Rectal smooth muscle tissue (tissue), 1 donor: ENCODE measurements around the gene RRP9.
"Not testable (repeated sequence)": the region's sequence is repeated elsewhere in the genome, so short reads cannot be mapped to it uniquely, and the experiment has no call there.

Source experiments
- H3K27ac ChIP-seq: one replicate; pipeline ENCODE4 v1.7.0; 2013; ENCODE audit warnings: low read depth, low read length, inconsistent platforms
- H3K27me3 ChIP-seq: one replicate; pipeline ENCODE4 v1.7.0; 2013; ENCODE audit warnings: low read length; ENCODE audit not compliant: control insufficient read depth, insufficient read depth
- H3K36me3 ChIP-seq: one replicate; pipeline ENCODE4 v1.7.0; 2013; ENCODE audit warnings: low read length; ENCODE audit not compliant: control insufficient read depth, insufficient read depth
- H3K4me1 ChIP-seq: one replicate; pipeline ENCODE4 v1.7.0; 2013; ENCODE audit warnings: low read length; ENCODE audit not compliant: control insufficient read depth, insufficient read depth
- H3K4me3 ChIP-seq: one replicate; pipeline ENCODE4 v1.7.0; 2013; ENCODE audit warnings: low read length
- H3K9ac ChIP-seq: one replicate; pipeline ENCODE4 v1.7.0; 2013; ENCODE audit warnings: low read length

The RRP9 gene

DNA sequence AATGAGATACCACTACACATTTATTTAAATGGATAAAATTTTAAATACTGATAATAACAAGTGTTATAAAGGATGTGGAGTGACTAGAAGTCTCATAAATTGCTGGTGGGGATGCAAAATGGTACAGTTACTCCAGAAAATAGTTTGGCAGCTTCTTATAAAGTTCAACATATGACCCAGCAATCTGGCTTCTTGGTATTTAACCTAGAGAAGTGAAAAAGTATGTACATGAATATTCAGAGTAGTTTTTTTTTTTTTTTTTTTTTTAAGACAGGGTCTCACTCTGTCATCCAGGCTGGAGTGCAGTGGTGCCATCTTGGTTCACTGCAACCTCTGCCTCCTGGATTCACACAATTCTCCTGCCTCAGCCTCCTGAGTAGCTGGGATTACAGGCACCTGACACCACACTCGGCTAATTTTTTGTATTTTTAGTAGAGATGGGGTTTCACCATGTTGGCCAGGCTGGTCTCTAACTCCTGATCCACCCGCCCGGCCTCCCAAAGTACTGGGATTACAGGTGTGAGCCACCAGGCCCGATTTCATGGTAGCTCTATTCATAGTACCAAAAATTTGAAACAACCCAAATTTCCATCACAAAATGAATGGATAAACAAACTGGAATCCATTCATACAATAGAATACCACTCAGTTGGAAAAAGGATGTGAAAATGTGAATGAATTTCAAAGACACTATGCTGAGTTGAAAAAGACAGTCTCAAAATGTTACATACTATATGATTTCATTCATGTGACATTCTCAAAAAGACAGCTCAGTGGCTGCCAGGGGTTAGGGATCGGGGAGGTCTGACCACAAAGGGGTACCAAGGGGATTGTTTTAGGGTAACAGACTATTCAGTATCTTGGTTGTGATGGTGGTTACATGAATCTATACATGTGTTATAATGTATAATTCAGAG lies 14.4 kb downstream of the RRP9 start:
- Histone ChIP-seq H3K27me3 (no peaks in the 10 kb centered on the region), H3K9ac (no peak overlapping the region), H3K4me3 (no peak overlapping the region), H3K4me1 (no peaks in the 10 kb centered on the region), H3K36me3 (no peaks in the 10 kb centered on the region), H3K27ac (no peak overlapping the region)

DNA sequence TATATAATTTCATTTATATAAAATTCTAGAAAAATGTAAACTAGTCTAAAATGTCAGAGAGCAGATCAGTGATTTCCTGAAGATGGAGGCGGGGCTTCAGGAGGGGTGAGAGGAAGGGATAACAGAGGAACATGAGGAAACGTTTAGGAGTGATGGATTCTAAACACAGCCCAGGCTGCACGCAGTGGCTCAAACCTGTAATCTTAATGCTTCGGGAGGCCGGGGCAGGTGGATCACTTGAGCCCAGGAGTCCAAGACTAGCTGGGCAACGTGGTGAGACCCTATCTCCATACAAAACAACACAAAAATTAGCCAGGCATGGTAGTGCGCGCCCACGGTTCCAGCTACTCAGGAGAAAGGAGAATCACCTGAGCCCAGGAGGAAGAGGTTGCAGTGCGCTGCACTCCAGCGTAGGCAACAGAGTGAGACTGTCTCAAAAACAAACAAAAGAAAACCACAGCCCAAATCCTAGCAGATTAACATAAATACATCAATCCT lies 20.6 kb downstream of the RRP9 start:
- Histone ChIP-seq H3K4me1 (no peaks in the 10 kb centered on the region), H3K4me3 (no peak overlapping the region), H3K36me3 (no peaks in the 10 kb centered on the region), H3K9ac (no peak overlapping the region), H3K27ac (no peak overlapping the region), H3K27me3 (no peaks in the 10 kb centered on the region)

DNA sequence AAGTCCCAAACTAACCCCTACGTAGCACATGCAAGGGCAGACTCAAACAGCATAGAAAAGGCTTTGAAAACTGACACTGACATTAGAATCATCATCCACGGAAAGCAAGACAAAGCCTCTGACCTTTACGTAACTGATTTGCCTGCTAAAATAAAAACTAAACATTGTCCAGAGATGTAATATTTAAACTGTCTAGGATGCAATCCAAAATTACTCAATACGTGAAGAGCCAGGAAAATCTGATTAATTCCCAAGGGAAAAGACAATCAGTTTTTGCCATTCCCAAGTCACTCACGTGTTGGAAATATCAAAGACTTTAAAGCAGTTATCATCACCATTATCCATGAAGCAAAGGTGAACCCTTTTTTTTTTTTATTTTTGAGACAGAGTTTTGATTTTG lies 25.3 kb downstream of the RRP9 start:
- Histone ChIP-seq H3K27ac (no peak overlapping the region), H3K4me1 (no peaks in the 10 kb centered on the region), H3K36me3 (no peaks in the 10 kb centered on the region), H3K4me3 (no peak overlapping the region), H3K27me3 (no peaks in the 10 kb centered on the region), H3K9ac (no peak overlapping the region)

DNA sequence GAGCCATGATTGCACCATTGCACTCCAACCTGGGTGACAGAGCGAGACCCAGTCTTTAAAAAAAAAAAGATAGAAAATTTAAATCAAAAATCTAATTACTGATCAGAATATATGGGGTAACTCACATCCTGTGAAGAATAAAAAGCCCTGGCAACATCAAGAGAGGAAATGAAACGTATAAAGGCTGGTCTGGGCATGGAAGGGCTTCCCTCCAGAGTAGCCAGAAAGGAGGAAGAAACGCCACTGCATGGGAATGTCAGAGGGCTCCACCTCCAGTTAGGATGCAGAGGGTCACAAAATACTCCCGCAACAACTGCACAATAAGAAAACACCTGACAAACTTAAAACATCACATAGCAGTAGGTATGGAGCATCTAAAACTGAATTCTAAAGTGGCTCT lies 33.7 kb downstream of the RRP9 start:
- no peak overlapping the region for H3K4me3 ChIP-seq
- H3K4me1 ChIP-seq = no peaks in the 10 kb centered on the region
- H3K36me3 ChIP-seq = no peaks in the 10 kb centered on the region
- H3K27ac ChIP-seq = no peak overlapping the region
- H3K9ac ChIP-seq = no peak overlapping the region
- H3K27me3 ChIP-seq = no peaks in the 10 kb centered on the region

DNA sequence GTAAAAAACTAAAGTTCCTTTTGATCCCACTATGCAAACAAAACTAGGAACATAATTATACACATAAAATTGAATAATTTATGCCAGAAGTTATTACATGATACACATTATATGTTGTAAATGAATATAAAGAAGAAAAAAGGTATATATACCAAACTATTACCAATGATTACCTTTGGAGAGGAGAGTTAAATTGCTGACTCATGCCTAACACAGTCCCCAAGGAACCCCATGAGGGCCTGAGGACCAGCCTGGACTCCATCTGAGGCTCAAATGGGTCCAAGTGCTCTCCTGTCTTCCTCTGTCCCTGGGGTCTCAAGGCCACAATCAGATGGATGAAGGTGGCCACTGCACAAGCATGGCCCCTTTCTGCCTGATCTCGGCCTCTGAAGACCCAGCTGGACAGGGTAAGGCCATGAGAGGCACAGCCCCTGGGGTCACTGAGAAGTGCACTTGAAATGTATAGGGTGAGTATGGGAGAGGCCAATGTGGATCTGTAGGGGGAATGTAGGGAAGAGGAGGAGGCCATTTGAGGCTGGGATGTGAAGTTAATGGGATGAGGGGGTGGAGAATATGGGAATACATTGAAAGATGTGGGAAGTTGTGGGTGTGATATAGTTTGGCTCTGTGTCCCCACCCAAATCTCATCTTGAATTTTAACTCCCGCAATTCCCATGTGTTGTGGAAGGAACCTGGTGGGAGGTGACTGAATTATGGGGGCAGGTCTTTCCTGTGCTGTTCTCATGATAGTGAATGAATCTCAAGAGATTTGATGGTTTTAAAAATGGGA lies 37.5 kb downstream of the RRP9 start:
- Histone ChIP-seq H3K9ac (no peak overlapping the region), H3K27ac (no peak overlapping the region), H3K27me3 (no peaks in the 10 kb centered on the region), H3K4me3 (no peak overlapping the region), H3K4me1 (no peaks in the 10 kb centered on the region), H3K36me3 (no peaks in the 10 kb centered on the region)

DNA sequence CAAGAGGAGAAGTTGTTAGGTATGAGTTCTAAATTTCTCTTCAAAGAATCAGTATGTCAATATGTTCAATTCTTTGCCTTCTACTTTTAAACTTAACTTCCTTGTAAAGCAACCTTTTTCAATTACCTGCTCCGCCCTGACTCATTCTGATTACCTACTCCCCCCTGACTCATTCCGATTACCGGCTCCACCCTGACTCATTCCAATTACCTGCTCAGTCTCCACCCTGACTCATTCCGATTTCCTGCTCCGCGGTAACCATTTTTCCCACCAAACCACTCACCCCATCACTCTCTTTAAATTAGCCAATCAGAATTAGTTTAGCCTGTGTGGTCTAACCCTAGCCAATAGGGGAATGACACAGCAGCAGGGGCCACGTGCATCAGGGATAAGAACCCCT lies 39.3 kb downstream of the RRP9 start:
- H3K4me3 ChIP-seq, H3K27me3 ChIP-seq, H3K9ac ChIP-seq, H3K27ac ChIP-seq, H3K4me1 ChIP-seq, H3K36me3 ChIP-seq: not testable (repeated sequence)

DNA sequence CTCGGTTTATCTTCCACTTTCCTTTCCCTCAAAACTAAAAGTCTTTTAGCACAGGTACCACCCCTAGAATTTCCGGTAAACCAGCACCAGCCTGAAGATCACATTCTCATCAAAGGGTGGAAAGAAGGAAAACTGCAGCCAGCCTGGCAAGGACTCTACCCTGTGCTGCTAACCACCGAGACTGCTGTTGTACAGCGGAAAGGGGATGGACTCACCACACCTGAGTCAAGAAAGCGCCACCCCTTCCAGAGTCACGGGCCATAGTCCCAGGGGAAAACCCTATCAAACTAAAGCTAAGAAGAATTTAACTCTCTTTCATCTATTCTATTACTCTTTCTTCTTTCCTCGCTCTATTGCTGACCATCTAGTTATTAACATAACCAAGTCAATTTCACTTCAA lies 41.7 kb downstream of the RRP9 start:
- H3K36me3 ChIP-seq, H3K4me3 ChIP-seq, H3K27me3 ChIP-seq, H3K9ac ChIP-seq, H3K4me1 ChIP-seq, H3K27ac ChIP-seq: not testable (repeated sequence)

DNA sequence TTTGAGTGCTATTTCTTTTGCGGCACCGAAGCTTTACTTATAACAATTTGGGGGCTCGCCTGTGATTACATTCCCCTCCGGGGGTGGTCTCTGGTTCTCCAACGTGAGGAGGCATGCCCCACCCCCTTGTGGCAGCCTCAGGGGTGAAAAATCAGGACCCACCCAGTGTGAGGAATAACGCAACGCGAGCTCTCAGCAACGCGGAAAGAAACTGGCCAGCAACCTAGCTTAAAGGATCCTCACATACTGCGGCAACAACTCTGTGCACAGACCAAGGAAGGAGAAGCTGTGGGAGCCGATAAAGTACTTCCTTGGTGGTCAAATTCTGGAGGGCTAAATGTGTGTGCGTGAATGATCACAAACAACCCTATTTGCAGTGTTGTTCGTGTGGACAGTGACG lies 44.3 kb downstream of the RRP9 start:
- Histone ChIP-seq H3K9ac (no peak overlapping the region), H3K4me3 (no peak overlapping the region), H3K27ac (no peak overlapping the region), H3K27me3 (no peaks in the 10 kb centered on the region), H3K36me3 (no peaks in the 10 kb centered on the region), H3K4me1 (no peaks in the 10 kb centered on the region)

DNA sequence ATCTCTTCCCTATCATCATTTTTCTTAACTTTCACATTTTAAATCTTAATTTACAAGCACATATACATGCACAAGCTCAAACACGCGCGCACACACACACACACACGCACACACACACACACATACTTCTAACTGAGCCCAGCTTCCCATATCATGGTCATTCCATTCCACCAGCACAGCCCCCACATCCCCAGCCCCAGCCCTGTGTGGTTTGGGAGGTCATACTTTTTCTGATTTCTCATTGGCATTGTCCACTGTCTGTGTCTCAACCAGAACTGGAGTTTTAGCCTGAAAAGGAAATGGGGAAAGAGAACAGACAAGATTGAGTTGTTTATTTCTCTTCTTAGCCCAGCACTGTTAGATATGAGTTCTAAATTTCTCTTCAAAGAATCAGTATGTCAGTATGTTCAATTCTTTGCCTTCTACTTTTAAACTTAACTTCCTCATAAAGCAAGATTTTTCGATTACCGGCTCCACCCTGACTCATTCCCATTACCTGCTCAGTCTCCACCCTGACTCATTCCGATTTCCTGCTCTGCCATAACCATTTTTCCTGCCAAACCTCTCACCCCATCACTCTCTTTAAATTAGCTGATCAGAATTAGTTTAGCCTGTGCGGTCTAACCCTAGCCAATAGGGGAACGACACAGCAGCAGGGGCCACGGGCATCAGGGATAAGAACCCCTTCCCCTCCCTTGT lies 44.9 kb downstream of the RRP9 start:
- no peak overlapping the region for H3K9ac ChIP-seq
- no peaks in the 10 kb centered on the region for H3K27me3 ChIP-seq
- H3K27ac ChIP-seq = no peak overlapping the region
- no peak overlapping the region for H3K4me3 ChIP-seq
- no peaks in the 10 kb centered on the region for H3K4me1 ChIP-seq
- no peaks in the 10 kb centered on the region for H3K36me3 ChIP-seq

DNA sequence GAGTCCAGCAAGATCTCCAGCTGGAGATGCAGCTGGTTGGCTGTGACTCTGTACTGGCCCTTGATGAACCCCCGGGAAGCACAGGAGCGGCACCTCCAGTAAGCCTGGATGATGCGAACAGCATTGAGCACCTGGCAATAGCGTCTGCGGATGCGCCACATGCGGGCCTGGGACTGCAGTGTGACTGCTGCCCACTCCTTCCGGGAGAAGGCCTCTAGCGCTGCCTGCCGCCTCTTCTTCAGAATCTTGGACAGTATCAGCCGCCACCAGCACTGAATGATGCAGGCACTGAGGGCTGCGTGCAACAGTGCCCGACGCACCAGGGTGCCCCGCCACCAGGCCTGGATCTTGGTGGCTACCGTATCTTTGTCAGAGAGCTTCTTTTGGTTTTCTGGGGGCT lies 46.8 kb downstream of the RRP9 start:
- Histone ChIP-seq H3K27me3 (no peaks in the 10 kb centered on the region), H3K36me3 (no peaks in the 10 kb centered on the region), H3K9ac (no peak overlapping the region), H3K27ac (no peak overlapping the region), H3K4me1 (no peaks in the 10 kb centered on the region), H3K4me3 (no peak overlapping the region)

DNA sequence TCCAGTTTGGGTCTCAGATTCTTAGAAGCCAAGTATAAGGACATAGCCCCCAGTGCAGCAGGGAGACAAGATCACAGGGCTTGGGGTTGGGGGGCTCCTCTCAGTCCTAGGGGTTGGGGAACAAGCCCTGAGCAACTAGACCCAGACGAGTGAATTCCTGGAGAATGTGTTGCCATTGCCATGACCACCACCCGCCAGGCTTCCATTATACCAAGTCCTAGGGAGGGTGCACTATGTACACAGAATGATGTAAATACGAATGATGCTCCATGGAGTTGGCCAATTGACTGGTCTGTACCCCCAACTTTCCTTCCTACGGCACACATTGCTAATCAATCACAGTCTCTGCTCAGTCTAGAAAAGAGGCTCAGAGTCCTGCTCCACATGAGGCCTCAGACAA lies 47.3 kb downstream of the RRP9 start:
- Histone ChIP-seq H3K27ac (no peak overlapping the region), H3K4me1 (no peaks in the 10 kb centered on the region), H3K9ac (no peak overlapping the region), H3K27me3 (no peaks in the 10 kb centered on the region), H3K4me3 (no peak overlapping the region), H3K36me3 (no peaks in the 10 kb centered on the region)

DNA sequence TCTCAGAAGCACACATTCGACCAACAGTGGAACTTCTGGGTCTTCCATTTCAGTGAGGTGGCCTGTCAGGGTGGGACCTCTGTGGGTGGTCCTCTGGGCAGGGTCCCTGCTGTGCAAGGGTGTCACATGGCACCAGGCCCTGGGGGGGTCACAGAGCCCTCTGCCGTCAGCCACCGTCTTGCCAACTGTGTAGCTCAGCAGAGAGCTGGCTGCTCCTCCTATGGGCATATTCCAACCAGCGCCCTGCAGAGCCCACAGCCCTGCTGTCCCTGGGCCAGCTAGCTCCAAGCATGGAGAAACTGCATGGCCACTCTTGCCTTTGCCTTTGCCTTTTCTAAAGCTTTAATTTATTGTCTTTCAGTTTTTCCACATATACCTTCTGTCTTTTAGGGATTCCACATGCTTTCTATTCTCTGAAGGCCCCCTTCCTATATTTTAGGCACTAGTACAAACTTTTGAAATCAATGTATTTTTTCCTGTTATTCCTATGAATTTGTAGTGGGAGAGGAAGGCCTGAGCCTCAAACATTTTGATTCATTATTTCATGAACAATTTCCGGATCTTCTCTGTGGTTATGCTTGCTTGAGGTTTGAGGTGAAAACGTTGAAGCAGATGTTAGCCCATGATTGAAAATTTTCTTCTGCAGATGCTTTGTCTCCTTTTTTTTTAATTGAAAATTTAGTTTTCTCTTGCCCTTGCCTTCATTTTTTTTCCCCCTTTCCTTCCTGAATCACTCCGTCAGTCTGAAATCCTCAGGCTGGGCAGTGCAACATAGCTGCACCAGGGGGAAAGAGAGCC lies 50.3 kb downstream of the RRP9 start:
- Histone ChIP-seq H3K4me1 (no peaks in the 10 kb centered on the region), H3K27ac (no peak overlapping the region), H3K36me3 (no peaks in the 10 kb centered on the region), H3K4me3 (no peak overlapping the region), H3K27me3 (no peaks in the 10 kb centered on the region), H3K9ac (no peak overlapping the region)
